ENCODE results near the gene NUMA1.

Gene NUMA1

GRCh38 chr11:72069200-72069599 lies 11.1 kb downstream of the NUMA1 start:
- Histone ChIP-seq H3K23ac (ENCODE audit: low read length) (no peak overlapping the region), H3K4me1 (ENCODE audit: control insufficient read depth, low read depth, low read length) (peaks cover 19% of the 10 kb centered on the region), H3K4me3 (ENCODE audit: low read length) (no peak overlapping the region), H3K79me2 (ENCODE audit: control insufficient read depth, insufficient read depth, low read length) (peaks cover 31% of the 10 kb centered on the region), H3K27ac (ENCODE audit: low read depth, low read length) (no peak overlapping the region), H3K4ac (ENCODE audit: low read depth, low read length) (no peak overlapping the region), H4K5ac (ENCODE audit: low read length) (no peak overlapping the region), H4K8ac (ENCODE audit: low read depth, low read length) (no peak overlapping the region), H3K4me2 (ENCODE audit: low read length) (no peak overlapping the region), H3K36me3 (ENCODE audit: control insufficient read depth, insufficient read depth, low read length) (no peaks in the 10 kb centered on the region), H3K56ac (ENCODE audit: low read length) (no peak overlapping the region), H3K79me1 (ENCODE audit: low read length) (peaks cover 16% of the 10 kb centered on the region), H2BK15ac (replicated peaks; ENCODE audit: low read depth) (no peak overlapping the region), H3K9ac (ENCODE audit: low read length) (no peak overlapping the region), H2BK120ac (ENCODE audit: low read depth, low read length) (no peak overlapping the region), H2AK5ac (ENCODE audit: low read length) (no peak overlapping the region), H2BK5ac (ENCODE audit: low read length) (no peak overlapping the region), H3K18ac (ENCODE audit: low read length) (no peak overlapping the region), H3K27me3 (ENCODE audit: insufficient read depth, low read length, poor library complexity) (no peaks in the 10 kb centered on the region)
- no peak for DNase-seq

- Histone ChIP-seq H3K56ac (ENCODE audit: low read length) (no peak overlapping the region), H4K5ac (ENCODE audit: low read length) (no peak overlapping the region), H2AK5ac (ENCODE audit: low read length) (no peak overlapping the region), H2BK5ac (ENCODE audit: low read length) (no peak overlapping the region), H3K79me2 (ENCODE audit: control insufficient read depth, insufficient read depth, low read length) (peaks cover 22% of the 10 kb centered on the region), H3K18ac (ENCODE audit: low read length) (no peak overlapping the region), H3K36me3 (ENCODE audit: control insufficient read depth, insufficient read depth, low read length) (no peaks in the 10 kb centered on the region), H3K79me1 (ENCODE audit: low read length) (peaks cover 14% of the 10 kb centered on the region), H2BK15ac (replicated peaks; ENCODE audit: low read depth) (no peak overlapping the region), H4K8ac (ENCODE audit: low read depth, low read length) (no peak overlapping the region), H3K4me3 (ENCODE audit: low read length) (no peak overlapping the region), H3K27me3 (ENCODE audit: insufficient read depth, low read length, poor library complexity) (no peaks in the 10 kb centered on the region), H3K27ac (ENCODE audit: low read depth, low read length) (no peak overlapping the region), H3K23ac (ENCODE audit: low read length) (no peak overlapping the region), H3K4me2 (ENCODE audit: low read length) (no peak overlapping the region), H3K4ac (ENCODE audit: low read depth, low read length) (no peak overlapping the region), H2BK120ac (ENCODE audit: low read depth, low read length) (no peak overlapping the region), H3K4me1 (ENCODE audit: control insufficient read depth, low read depth, low read length) (peaks cover 19% of the 10 kb centered on the region), H3K9ac (ENCODE audit: low read length) (no peak overlapping the region)
- DNase-seq: no peak
Measured at GRCh38 chr11:72067676-72068075, 12.7 kb downstream of the NUMA1 start.

GRCh38 chr11:72067266-72067665 lies 13.1 kb downstream of the NUMA1 start:
- no peak overlapping the region for H4K8ac ChIP-seq (ENCODE audit: low read depth, low read length)
- H3K79me1 ChIP-seq (ENCODE audit: low read length): peaks cover 14% of the 10 kb centered on the region
- no peak overlapping the region for H3K4me3 ChIP-seq (ENCODE audit: low read length)
- H3K27ac ChIP-seq (ENCODE audit: low read depth, low read length): no peak overlapping the region
- H2BK120ac ChIP-seq (ENCODE audit: low read depth, low read length): no peak overlapping the region
- H3K56ac ChIP-seq (ENCODE audit: low read length): no peak overlapping the region
- H3K4me1 ChIP-seq (ENCODE audit: control insufficient read depth, low read depth, low read length): peaks cover 17% of the 10 kb centered on the region
- no peaks in the 10 kb centered on the region for H3K36me3 ChIP-seq (ENCODE audit: control insufficient read depth, insufficient read depth, low read length)
- H3K23ac ChIP-seq (ENCODE audit: low read length): no peak overlapping the region
- H3K27me3 ChIP-seq (ENCODE audit: insufficient read depth, low read length, poor library complexity): no peaks in the 10 kb centered on the region
- no peak overlapping the region for H2BK5ac ChIP-seq (ENCODE audit: low read length)
- H2AK5ac ChIP-seq (ENCODE audit: low read length): no peak overlapping the region
- no peak overlapping the region for H3K9ac ChIP-seq (ENCODE audit: low read length)
- H3K4ac ChIP-seq (ENCODE audit: low read depth, low read length): no peak overlapping the region
- H3K18ac ChIP-seq (ENCODE audit: low read length): no peak overlapping the region
- H4K5ac ChIP-seq (ENCODE audit: low read length): no peak overlapping the region
- H3K79me2 ChIP-seq (ENCODE audit: control insufficient read depth, insufficient read depth, low read length): peaks cover 18% of the 10 kb centered on the region
- H3K4me2 ChIP-seq (ENCODE audit: low read length): no peak overlapping the region
- no peak for DNase-seq
- no peak overlapping the region for H2BK15ac ChIP-seq (replicated peaks; ENCODE audit: low read depth)

DNA sequence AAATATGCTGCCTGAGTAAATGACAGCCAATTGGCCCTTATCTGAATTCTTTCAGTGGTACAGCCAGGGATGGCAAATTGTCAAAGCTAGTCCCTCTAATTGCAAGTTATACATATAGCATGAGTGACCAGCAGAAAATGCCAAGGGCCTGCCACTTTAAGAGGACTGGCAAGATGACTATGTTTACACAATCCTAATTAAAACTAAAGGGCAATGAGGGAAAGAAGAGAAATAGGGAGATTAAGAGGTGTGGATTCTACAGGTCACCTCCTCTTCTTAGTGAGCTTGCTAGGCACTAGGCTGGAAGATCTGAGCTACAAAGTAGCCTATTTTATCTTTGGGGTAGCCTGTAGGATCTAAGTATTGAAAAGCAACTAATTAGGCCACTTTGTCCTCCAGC lies 13.5 kb downstream of the NUMA1 start:
- H3K27me3 ChIP-seq (ENCODE audit: insufficient read depth, low read length, poor library complexity): no peaks in the 10 kb centered on the region
- no peak overlapping the region for H3K27ac ChIP-seq (ENCODE audit: low read depth, low read length)
- H3K4me1 ChIP-seq (ENCODE audit: control insufficient read depth, low read depth, low read length): peaks cover 14% of the 10 kb centered on the region

DNA sequence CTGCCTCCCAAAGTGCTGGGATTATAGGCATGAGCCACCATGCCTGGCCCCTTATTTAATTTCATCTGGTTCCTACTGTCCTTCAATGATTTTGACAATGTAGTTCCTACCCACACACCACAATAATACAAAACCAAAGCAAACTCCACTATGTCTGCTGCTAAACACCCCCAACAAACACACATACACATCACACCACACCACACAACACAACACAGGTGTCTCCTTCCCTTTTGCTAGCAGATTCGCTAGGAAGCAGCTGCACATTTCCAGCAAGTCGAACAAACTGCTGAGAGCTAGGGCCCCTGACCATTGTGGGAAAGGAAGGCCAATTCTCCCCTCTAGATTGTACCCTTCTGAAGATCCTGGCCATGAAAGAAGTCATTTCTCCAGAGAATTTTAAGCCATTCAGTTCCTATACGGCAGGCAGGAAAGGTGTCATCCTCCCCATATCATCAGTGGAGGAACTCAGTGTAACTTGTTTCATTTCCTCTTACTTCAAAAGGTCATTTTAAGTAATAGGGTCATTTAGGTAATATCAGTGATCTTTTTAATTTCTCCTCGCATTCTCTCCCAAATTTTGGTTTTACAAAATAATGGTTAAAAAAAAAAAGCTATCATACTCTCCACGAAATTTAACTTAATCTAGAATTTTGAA lies 18.5 kb downstream of the NUMA1 start:
- H2BK120ac ChIP-seq (ENCODE audit: low read depth, low read length): no peak overlapping the region
- H2BK15ac ChIP-seq (replicated peaks; ENCODE audit: low read depth): no peak overlapping the region
- peaks cover 1% of the 10 kb centered on the region for H3K79me2 ChIP-seq (ENCODE audit: control insufficient read depth, insufficient read depth, low read length)
- H4K5ac ChIP-seq (ENCODE audit: low read length): no peak overlapping the region
- H2BK5ac ChIP-seq (ENCODE audit: low read length): no peak overlapping the region
- peaks cover 11% of the 10 kb centered on the region for H3K79me1 ChIP-seq (ENCODE audit: low read length)
- H3K23ac ChIP-seq (ENCODE audit: low read length): no peak overlapping the region
- H4K8ac ChIP-seq (ENCODE audit: low read depth, low read length): no peak overlapping the region
- H3K4me1 ChIP-seq (ENCODE audit: control insufficient read depth, low read depth, low read length): peaks cover 6% of the 10 kb centered on the region
- H3K27me3 ChIP-seq (ENCODE audit: insufficient read depth, low read length, poor library complexity): no peaks in the 10 kb centered on the region
- H2AK5ac ChIP-seq (ENCODE audit: low read length): no peak overlapping the region
- no peak overlapping the region for H3K4ac ChIP-seq (ENCODE audit: low read depth, low read length)
- no peaks in the 10 kb centered on the region for H3K36me3 ChIP-seq (ENCODE audit: control insufficient read depth, insufficient read depth, low read length)
- no CpG with 5 or more reads among the region's 5 CpGs for WGBS (ENCODE audit: extremely low coverage, insufficient coverage, low lambda C conversion rate)
- no peak overlapping the region for H3K27ac ChIP-seq (ENCODE audit: low read depth, low read length)
- H3K18ac ChIP-seq (ENCODE audit: low read length): no peak overlapping the region
- DNase-seq: no peak
- H3K56ac ChIP-seq (ENCODE audit: low read length): no peak overlapping the region
- H3K9ac ChIP-seq (ENCODE audit: low read length): no peak overlapping the region
- H3K4me2 ChIP-seq (ENCODE audit: low read length): no peak overlapping the region
- H3K4me3 ChIP-seq (ENCODE audit: low read length): no peak overlapping the region

More for the DNA sequence above, 13.5 kb downstream of the NUMA1 start:
- no peak for DNase-seq
- no peak overlapping the region for H2BK120ac ChIP-seq (ENCODE audit: low read depth, low read length)
- H3K4me3 ChIP-seq (ENCODE audit: low read length): no peak overlapping the region
- H3K18ac ChIP-seq (ENCODE audit: low read length): no peak overlapping the region
- no peak overlapping the region for H3K56ac ChIP-seq (ENCODE audit: low read length)
- no peak overlapping the region for H3K4ac ChIP-seq (ENCODE audit: low read depth, low read length)
- H2BK5ac ChIP-seq (ENCODE audit: low read length): no peak overlapping the region
- no peak overlapping the region for H4K5ac ChIP-seq (ENCODE audit: low read length)
- H3K4me2 ChIP-seq (ENCODE audit: low read length): no peak overlapping the region
- H2AK5ac ChIP-seq (ENCODE audit: low read length): no peak overlapping the region
- H2BK15ac ChIP-seq (replicated peaks; ENCODE audit: low read depth): no peak overlapping the region
- no peak overlapping the region for H4K8ac ChIP-seq (ENCODE audit: low read depth, low read length)
- peaks cover 14% of the 10 kb centered on the region for H3K79me2 ChIP-seq (ENCODE audit: control insufficient read depth, insufficient read depth, low read length)
- no peak overlapping the region for H3K9ac ChIP-seq (ENCODE audit: low read length)
- no peaks in the 10 kb centered on the region for H3K36me3 ChIP-seq (ENCODE audit: control insufficient read depth, insufficient read depth, low read length)
- no peak overlapping the region for H3K23ac ChIP-seq (ENCODE audit: low read length)
- peaks cover 12% of the 10 kb centered on the region for H3K79me1 ChIP-seq (ENCODE audit: low read length)

- Histone ChIP-seq H3K56ac (ENCODE audit: low read length) (no peak overlapping the region), H3K4me2 (ENCODE audit: low read length) (no peak overlapping the region), H3K36me3 (ENCODE audit: control insufficient read depth, insufficient read depth, low read length) (no peaks in the 10 kb centered on the region), H2AK5ac (ENCODE audit: low read length) (no peak overlapping the region), H3K23ac (ENCODE audit: low read length) (no peak overlapping the region), H3K79me2 (ENCODE audit: control insufficient read depth, insufficient read depth, low read length) (no peaks in the 10 kb centered on the region), H3K4ac (ENCODE audit: low read depth, low read length) (no peak overlapping the region), H3K27ac (ENCODE audit: low read depth, low read length) (no peak overlapping the region), H2BK5ac (ENCODE audit: low read length) (no peak overlapping the region), H3K4me3 (ENCODE audit: low read length) (no peak overlapping the region), H3K27me3 (ENCODE audit: insufficient read depth, low read length, poor library complexity) (no peaks in the 10 kb centered on the region), H4K5ac (ENCODE audit: low read length) (no peak overlapping the region), H2BK15ac (replicated peaks; ENCODE audit: low read depth) (no peak overlapping the region), H4K8ac (ENCODE audit: low read depth, low read length) (no peak overlapping the region), H3K79me1 (ENCODE audit: low read length) (peaks cover 3% of the 10 kb centered on the region), H3K9ac (ENCODE audit: low read length) (no peak overlapping the region), H3K18ac (ENCODE audit: low read length) (no peak overlapping the region), H2BK120ac (ENCODE audit: low read depth, low read length) (no peak overlapping the region), H3K4me1 (ENCODE audit: control insufficient read depth, low read depth, low read length) (no peaks in the 10 kb centered on the region)
- 100% methylated on average over 1 of the region's 3 CpGs for WGBS (ENCODE audit: extremely low coverage, insufficient coverage, low lambda C conversion rate)
- DNase-seq: no peak
Measured at GRCh38 chr11:72058416-72059034, 21.8 kb downstream of the NUMA1 start.

All from mesendoderm (in vitro differentiated cells).